Panc1 (cell line): ENCODE results near the gene SMIM17. TPM values are rescaled to one million over a fixed set of nuclear protein-coding genes. Genes with fewer than 3 reads are reported as not detected.

Experiments used
- ATAC-seq: fragments of 200-7000 bp; cut with Tn5 transposase; 2 replicates; pipeline ENCODE4 v1.9.1; 2020; ENCODE audit warnings: mild to moderate bottlenecking, moderate library complexity
- BruUV-seq: library from RNA; stranded (reverse); fragments of 400-500 nt; replicated peaks from 2 replicates; lab custom pipeline; 2021; lab: Mats Ljungman, UMichigan
- CTCF ChIA-PET: fragments of 300-600 bp; sonication (Branson Sonifier 250); formaldehyde crosslinking; loops from one replicate; lab custom pipeline; 2022; ENCODE audit warnings: antibody characterized with exemption; lab: Charles Lee
- POLR2A ChIA-PET: fragments of 300-600 bp; sonication (Branson Sonifier 250); formaldehyde crosslinking; loops from one replicate; lab custom pipeline; 2022; ENCODE audit warnings: antibody characterized with exemption; lab: Charles Lee
- DNase-seq: peaks from one replicate; pipeline ENCODE4 v3.0.0-alpha.2; 2010; ENCODE audit warnings: low read depth, low spot score
- H3K27ac ChIP-seq: 2 replicates; pipeline ENCODE4 v1.5.1; 2011; ENCODE audit warnings: mild to moderate bottlenecking, low read length, inconsistent platforms
- H3K27me3 ChIP-seq: fragments of 200-500 bp; sonication (Bioruptor generic); 2 replicates; pipeline ENCODE4 v1.6.0; 2014; ENCODE audit warnings: low read length, inconsistent platforms; ENCODE audit not compliant: control insufficient read depth, insufficient read depth
- H3K36me3 ChIP-seq: fragments of 200-500 bp; sonication (Bioruptor generic); 2 replicates; pipeline ENCODE4 v1.5.1; 2014; ENCODE audit warnings: inconsistent platforms, mild to moderate bottlenecking, low read length, moderate library complexity; ENCODE audit not compliant: control insufficient read depth, insufficient read depth
- H3K4me1 ChIP-seq: 2 replicates; pipeline ENCODE4 v1.5.1; 2011; ENCODE audit warnings: inconsistent platforms, mild to moderate bottlenecking, low read length, moderate library complexity; ENCODE audit not compliant: control insufficient read depth, insufficient read depth
- H3K4me3 ChIP-seq, 2 experiments: 2 replicates each; pipeline ENCODE4 v1.5.1; 2011 to 2012; ENCODE audit warnings: low read depth in 2 of 2, low read length in 2 of 2, mild to moderate bottlenecking in 2 of 2, inconsistent platforms in 1 of 2, moderate library complexity in 1 of 2
- H3K9me3 ChIP-seq: fragments of 200-500 bp; sonication (Bioruptor generic); 2 replicates; pipeline ENCODE4 v1.5.1; 2014; ENCODE audit warnings: low read depth, mild to moderate bottlenecking, inconsistent platforms, low read length, moderate library complexity; ENCODE audit not compliant: control insufficient read depth, insufficient read depth
- POLR2AphosphoS5 ChIP-seq: IDR thresholded peaks from 2 replicates; pipeline ENCODE4 v1.6.1; 2012; ENCODE audit warnings: mild to moderate bottlenecking, low read depth, low read length, moderate library complexity
- SIN3A ChIP-seq: IDR thresholded peaks from 2 replicates; pipeline ENCODE4 v1.6.1; 2012; ENCODE audit warnings: low read depth, mild to moderate bottlenecking, low read length, moderate library complexity, borderline replicate concordance; ENCODE audit not compliant: insufficient read depth
- TCF7L2 ChIP-seq: IDR thresholded peaks from 2 replicates; pipeline ENCODE4 v1.6.1; 2011; ENCODE audit warnings: mild to moderate bottlenecking, low read depth, low read length, inconsistent platforms
- in situ Hi-C: cut with HindIII; loops from 2 replicates; pipeline ENCODE4 v1.10.0; 2016; ENCODE audit warnings: low sequenced_read_pairs, low pct_unique_long_range_greater_than_20kb
- intact Hi-C: fragments of 100-400 bp; cut with micrococcal nuclease; formaldehyde crosslinking; loops from one replicate; pipeline ENCODE4 v1.10.0; 2022; ENCODE audit not compliant: unreplicated experiment
- total RNA-seq: library from RNA; stranded (reverse); gene quantifications from one replicate; pipeline ENCODE4 v1.2.1, GENCODE V29; 2021; ENCODE audit not compliant: unreplicated experiment
- TF ChIP-seq, protein P1 (sequence below), 2 experiments: IDR thresholded peaks; 2 replicates each; pipeline ENCODE4 v1.6.1; 2011 to 2012; ENCODE audit warnings: low read depth in 2 of 2, control low read depth in 1 of 2, low read length in 1 of 2, mild to moderate bottlenecking in 1 of 2, moderate library complexity in 1 of 2; ENCODE audit not compliant: insufficient read depth in 1 of 2
- TF ChIP-seq, protein P2 (sequence below): fragments of 450-650 bp; IDR thresholded peaks from 2 replicates; pipeline ENCODE4 v1.5.1; 2017; ENCODE audit warnings: mild to moderate bottlenecking

The SMIM17 gene
- total RNA-seq, 1 experiment from 2014 or later, result 0.28 TPM

DNA sequence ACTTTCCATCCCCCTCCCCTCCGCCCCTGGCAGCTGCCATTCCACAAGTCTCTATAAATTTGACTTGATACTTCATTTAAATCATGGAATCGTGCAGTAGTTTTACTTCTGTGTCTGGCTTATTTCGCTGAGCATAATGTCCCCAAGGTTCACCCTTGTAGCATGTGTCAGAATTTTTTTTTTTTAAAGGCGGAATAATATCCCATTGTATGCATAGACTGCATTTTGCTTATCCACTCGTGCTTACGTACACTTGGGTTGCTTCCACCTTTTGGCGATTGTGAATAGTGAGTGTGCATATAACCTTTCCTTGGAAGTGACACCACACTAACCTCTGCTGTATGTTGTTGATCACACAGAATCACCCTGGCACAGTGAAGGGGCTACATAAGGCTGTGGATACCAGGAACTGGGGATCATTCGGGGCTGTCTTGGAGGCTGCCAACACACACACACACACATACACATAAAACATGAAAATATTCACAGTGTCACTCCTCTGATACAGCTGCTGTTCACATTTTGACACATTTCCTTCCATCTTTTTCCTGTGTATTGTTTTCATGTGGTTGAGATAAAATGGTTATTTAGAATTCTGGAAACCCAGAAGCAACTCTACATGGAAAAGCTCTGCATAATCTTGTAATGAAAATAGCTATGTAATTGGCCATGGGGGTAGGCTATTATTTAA is 34.5 kb upstream of the SMIM17 start:
- Histone ChIP-seq H3K27me3 (no peaks in the 10 kb centered on the region), H3K27ac (no peak overlapping the region), H3K36me3 (no peaks in the 10 kb centered on the region), H3K9me3 (peaks cover 70% of the 10 kb centered on the region), H3K4me1 (no peaks in the 10 kb centered on the region), H3K4me3 (no peak overlapping the region)
- BruUV-seq, result no TSS peak
- no peak for ATAC-seq
- intact Hi-C loops (no loop called here), in situ Hi-C loops (no loop called here)
- ChIA-PET POLR2A (no interaction called here), CTCF (no interaction called here)
- DNase-seq, result no peak
- TF ChIP-seq POLR2AphosphoS5 (no peak), TCF7L2 (no peak), SIN3A (no peak)
- TF ChIP-seq, protein P1, sequence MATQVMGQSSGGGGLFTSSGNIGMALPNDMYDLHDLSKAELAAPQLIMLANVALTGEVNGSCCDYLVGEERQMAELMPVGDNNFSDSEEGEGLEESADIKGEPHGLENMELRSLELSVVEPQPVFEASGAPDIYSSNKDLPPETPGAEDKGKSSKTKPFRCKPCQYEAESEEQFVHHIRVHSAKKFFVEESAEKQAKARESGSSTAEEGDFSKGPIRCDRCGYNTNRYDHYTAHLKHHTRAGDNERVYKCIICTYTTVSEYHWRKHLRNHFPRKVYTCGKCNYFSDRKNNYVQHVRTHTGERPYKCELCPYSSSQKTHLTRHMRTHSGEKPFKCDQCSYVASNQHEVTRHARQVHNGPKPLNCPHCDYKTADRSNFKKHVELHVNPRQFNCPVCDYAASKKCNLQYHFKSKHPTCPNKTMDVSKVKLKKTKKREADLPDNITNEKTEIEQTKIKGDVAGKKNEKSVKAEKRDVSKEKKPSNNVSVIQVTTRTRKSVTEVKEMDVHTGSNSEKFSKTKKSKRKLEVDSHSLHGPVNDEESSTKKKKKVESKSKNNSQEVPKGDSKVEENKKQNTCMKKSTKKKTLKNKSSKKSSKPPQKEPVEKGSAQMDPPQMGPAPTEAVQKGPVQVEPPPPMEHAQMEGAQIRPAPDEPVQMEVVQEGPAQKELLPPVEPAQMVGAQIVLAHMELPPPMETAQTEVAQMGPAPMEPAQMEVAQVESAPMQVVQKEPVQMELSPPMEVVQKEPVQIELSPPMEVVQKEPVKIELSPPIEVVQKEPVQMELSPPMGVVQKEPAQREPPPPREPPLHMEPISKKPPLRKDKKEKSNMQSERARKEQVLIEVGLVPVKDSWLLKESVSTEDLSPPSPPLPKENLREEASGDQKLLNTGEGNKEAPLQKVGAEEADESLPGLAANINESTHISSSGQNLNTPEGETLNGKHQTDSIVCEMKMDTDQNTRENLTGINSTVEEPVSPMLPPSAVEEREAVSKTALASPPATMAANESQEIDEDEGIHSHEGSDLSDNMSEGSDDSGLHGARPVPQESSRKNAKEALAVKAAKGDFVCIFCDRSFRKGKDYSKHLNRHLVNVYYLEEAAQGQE (IDR thresholded peaks at IDR 0.05; ENCODE audit: insufficient read depth in 1 of 2, low read depth in 2 of 2, low read length in 1 of 2), result no peak
- TF ChIP-seq, protein P2, sequence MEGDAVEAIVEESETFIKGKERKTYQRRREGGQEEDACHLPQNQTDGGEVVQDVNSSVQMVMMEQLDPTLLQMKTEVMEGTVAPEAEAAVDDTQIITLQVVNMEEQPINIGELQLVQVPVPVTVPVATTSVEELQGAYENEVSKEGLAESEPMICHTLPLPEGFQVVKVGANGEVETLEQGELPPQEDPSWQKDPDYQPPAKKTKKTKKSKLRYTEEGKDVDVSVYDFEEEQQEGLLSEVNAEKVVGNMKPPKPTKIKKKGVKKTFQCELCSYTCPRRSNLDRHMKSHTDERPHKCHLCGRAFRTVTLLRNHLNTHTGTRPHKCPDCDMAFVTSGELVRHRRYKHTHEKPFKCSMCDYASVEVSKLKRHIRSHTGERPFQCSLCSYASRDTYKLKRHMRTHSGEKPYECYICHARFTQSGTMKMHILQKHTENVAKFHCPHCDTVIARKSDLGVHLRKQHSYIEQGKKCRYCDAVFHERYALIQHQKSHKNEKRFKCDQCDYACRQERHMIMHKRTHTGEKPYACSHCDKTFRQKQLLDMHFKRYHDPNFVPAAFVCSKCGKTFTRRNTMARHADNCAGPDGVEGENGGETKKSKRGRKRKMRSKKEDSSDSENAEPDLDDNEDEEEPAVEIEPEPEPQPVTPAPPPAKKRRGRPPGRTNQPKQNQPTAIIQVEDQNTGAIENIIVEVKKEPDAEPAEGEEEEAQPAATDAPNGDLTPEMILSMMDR, result no peak

DNA sequence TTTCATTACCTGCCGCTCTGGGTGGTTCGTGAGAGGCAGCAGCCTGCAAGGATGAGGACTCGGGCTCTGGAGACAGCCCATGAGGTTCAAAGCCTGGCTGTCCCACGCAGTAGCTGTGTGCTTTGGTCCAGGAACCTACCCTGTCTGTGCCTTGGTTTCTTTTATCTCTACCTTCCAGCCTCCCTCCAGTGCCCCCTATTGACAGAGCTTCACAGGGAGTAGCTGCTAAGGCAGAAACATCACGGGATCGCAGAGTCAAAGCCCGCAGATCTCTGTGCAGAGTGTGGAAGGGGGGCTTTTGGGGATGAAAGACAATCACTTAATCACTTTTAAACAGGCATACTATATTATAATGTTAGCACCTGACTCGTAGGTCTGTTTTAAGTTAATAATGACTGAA is 31.7 kb upstream of the SMIM17 start:
- in situ Hi-C loops, result no loop called here
- POLR2A ChIA-PET, result no interaction called here

More for the DNA sequence above, 31.7 kb upstream of the SMIM17 start:
- ATAC-seq, result no peak
- Histone ChIP-seq H3K4me1 (no peaks in the 10 kb centered on the region), H3K36me3 (no peaks in the 10 kb centered on the region), H3K4me3 (no peak overlapping the region), H3K9me3 (peaks cover 52% of the 10 kb centered on the region), H3K27me3 (no peaks in the 10 kb centered on the region), H3K27ac (no peak overlapping the region)
- CTCF ChIA-PET, result no interaction called here
- intact Hi-C loops, result no loop called here
- no TSS peak for BruUV-seq
- DNase-seq, result no peak
- TF ChIP-seq, protein P2, result no peak
- TF ChIP-seq SIN3A (no peak), TCF7L2 (no peak), POLR2AphosphoS5 (no peak)
- TF ChIP-seq, protein P1 (IDR thresholded peaks at IDR 0.05; ENCODE audit: insufficient read depth in 1 of 2, low read depth in 2 of 2, low read length in 1 of 2), result no peak
